Measurements from ENCODE around the gene EBP.
A peak's percentile ranks its signal among the peaks of the same experiment; 100 is the strongest.
"Not testable (repeated sequence)": the region's sequence is repeated elsewhere in the genome, so short reads cannot be mapped to it uniquely, and the experiment has no call there.

EBP gene

GRCh38 chrX:48525853-48526252 lies 4.2 kb downstream of the EBP start:
- DNase-seq (ENCODE audit: low read depth in 3 of 3) = not testable (repeated sequence)

- no peak for DNase-seq (ENCODE audit: low read depth in 3 of 3)
These were observed 9.1 kb downstream of the EBP start for GRCh38 chrX:48530736-48531135.

- DNase-seq (ENCODE audit: low read depth in 3 of 3) = no peak
These were observed 9.9 kb downstream of the EBP start for GRCh38 chrX:48531358-48531959.

- no peak for DNase-seq (ENCODE audit: low read depth in 3 of 3)
These were observed 10.6 kb downstream of the EBP start for GRCh38 chrX:48532161-48532560.

GRCh38 chrX:48533165-48533564 lies 11.6 kb downstream of the EBP start:
- DNase-seq (ENCODE audit: low read depth in 3 of 3) = no peak

GRCh38 chrX:48538641-48539344 lies 17.2 kb downstream of the EBP start:
- no peak for DNase-seq (ENCODE audit: low read depth in 3 of 3)

GRCh38 chrX:48539345-48540027 lies 17.9 kb downstream of the EBP start, which contains the start of gene TBC1D25:
TSS of gene TBC1D25 (plus strand) at chrX:48539714. CDS start at chrX:48539798, 84 bp downstream.
- DNase-seq (ENCODE audit: low read depth in 3 of 3) = peak; percentile 86 to 96 (median 92)

GRCh38 chrX:48540028-48540375 lies 18.4 kb downstream of the EBP start:
- DNase-seq (ENCODE audit: low read depth in 3 of 3) = peak in 2 of 3 donors; percentile 38 to 43

- DNase-seq (ENCODE audit: low read depth in 3 of 3) = no peak
These were observed 18.9 kb downstream of the EBP start for GRCh38 chrX:48540480-48540879.

GRCh38 chrX:48541140-48541814 lies 19.7 kb downstream of the EBP start:
- DNase-seq (ENCODE audit: low read depth in 3 of 3) = no peak

GRCh38 chrX:48548871-48549270 lies 27.3 kb downstream of the EBP start:
- DNase-seq (ENCODE audit: low read depth in 3 of 3) = no peak

GRCh38 chrX:48555731-48556325 lies 34.2 kb downstream of the EBP start:
- DNase-seq (ENCODE audit: low read depth in 3 of 3) = not testable (repeated sequence)

GRCh38 chrX:48558271-48558670 lies 36.7 kb downstream of the EBP start:
- no peak for DNase-seq (ENCODE audit: low read depth in 3 of 3)

- no peak for DNase-seq (ENCODE audit: low read depth in 3 of 3)
These were observed 38.0 kb downstream of the EBP start for GRCh38 chrX:48559636-48560035.

- DNase-seq (ENCODE audit: low read depth in 3 of 3) = no peak
These were observed 38.4 kb downstream of the EBP start for GRCh38 chrX:48560056-48560455.

GRCh38 chrX:48560681-48561080 lies 39.1 kb downstream of the EBP start:
- DNase-seq (ENCODE audit: low read depth in 3 of 3) = no peak

- DNase-seq (ENCODE audit: low read depth in 3 of 3) = no peak
These were observed 48.4 kb downstream of the EBP start for GRCh38 chrX:48569958-48570357.

GRCh38 chrX:48573690-48574269 lies 52.2 kb downstream of the EBP start:
- no peak for DNase-seq (ENCODE audit: low read depth in 3 of 3)

- DNase-seq (ENCODE audit: low read depth in 3 of 3) = peak; percentile 73 to 87 (median 82)
These were observed 53.0 kb downstream of the EBP start, which contains the start of gene RBM3 for GRCh38 chrX:48574270-48575266. TSS of gene RBM3 (plus strand) at chrX:48574484. CDS start at chrX:48575181, 697 bp downstream.

GRCh38 chrX:48575642-48576041 lies 54.0 kb downstream of the EBP start:
- DNase-seq (ENCODE audit: low read depth in 3 of 3) = no peak

All from stimulated activated CD4-positive, alpha-beta T cell treated with anti-CD3 and anti-CD28 coated beads, TNF-alpha, amount 100 ng/mL, for 48 hours (primary cell).